ENCODE measurements around the gene TOLLIP. TPM values are rescaled to one million over a fixed set of nuclear protein-coding genes. Genes with fewer than 3 reads are reported as not detected.

The TOLLIP gene
- polyA plus RNA-seq, 3 donors from 2014 or later, result 40.5 to 47.8 (median 42.2) TPM

Other genes with a start within 250 kb of the TOLLIP start
- not detected for gene MUC2, start 234.8 kb downstream of the TOLLIP start, polyA plus RNA-seq
- not detected for gene MUC5AC, start 151.7 kb downstream of the TOLLIP start, polyA plus RNA-seq
- not detected for gene MUC5B, start 86.6 kb downstream of the TOLLIP start, polyA plus RNA-seq
- under 1 TPM in 1 of 3 donors, not detected in 2; 0.12 TPM for gene BRSK2, start 80.3 kb upstream of the TOLLIP start, polyA plus RNA-seq
- 10 to 100 TPM; 43.7 to 70.9 (median 68.8) TPM for gene MOB2, start 177.1 kb upstream of the TOLLIP start, polyA plus RNA-seq

Measured in immature natural killer cell (primary cell).